Endodermal cell (in vitro differentiated cells): Measurements from ENCODE around the gene GRP. TPM values are rescaled to one million over a fixed set of nuclear protein-coding genes. Genes with fewer than 3 reads are reported as not detected.
A peak's percentile ranks its signal among the peaks of the same experiment; 100 is the strongest.

Experiments
- DNase-seq: peaks from one replicate; pipeline ENCODE4 v3.0.0-alpha.2; 2017
- H3K27ac ChIP-seq: 2 replicates; pipeline ENCODE4 v1.5.1; 2013; ENCODE audit warnings: mild to moderate bottlenecking, low read depth, low read length, moderate library complexity
- H3K27me3 ChIP-seq: 2 replicates; pipeline ENCODE4 v1.6.1; 2013; ENCODE audit warnings: mild to moderate bottlenecking, low read length, moderate library complexity; ENCODE audit not compliant: insufficient read depth, control insufficient read depth, poor library complexity, severe bottlenecking
- H3K36me3 ChIP-seq: 2 replicates; pipeline ENCODE4 v1.7.0; 2013; ENCODE audit warnings: mild to moderate bottlenecking, low read length, moderate library complexity; ENCODE audit not compliant: control insufficient read depth, insufficient read depth
- H3K4me1 ChIP-seq: one replicate; pipeline ENCODE4 v1.7.0; 2013; ENCODE audit warnings: low read length; ENCODE audit not compliant: control insufficient read depth, insufficient read depth
- H3K4me3 ChIP-seq: 2 replicates; pipeline ENCODE4 v1.5.1; 2013; ENCODE audit warnings: mild to moderate bottlenecking, low read length, moderate library complexity
- H3K9ac ChIP-seq: 2 replicates; pipeline ENCODE4 v1.6.1; 2013; ENCODE audit warnings: mild to moderate bottlenecking, low read length, moderate library complexity; ENCODE audit not compliant: poor library complexity, severe bottlenecking; ENCODE audit errors: extremely low read depth
- H3K9me3 ChIP-seq: 2 replicates; pipeline ENCODE4 v1.6.1; 2013; ENCODE audit warnings: mild to moderate bottlenecking, low read length, moderate library complexity; ENCODE audit not compliant: control insufficient read depth
- H3K27ac Mint-ChIP-seq: 2 replicates; pipeline ENCODE4 v1.8.0; 2020; ENCODE audit warnings: mixed read lengths
- H3K27me3 Mint-ChIP-seq: 2 replicates; pipeline ENCODE4 v1.8.0; 2021; ENCODE audit warnings: mild to moderate bottlenecking, mixed read lengths; ENCODE audit not compliant: insufficient read depth
- H3K36me3 Mint-ChIP-seq: 2 replicates; pipeline ENCODE4 v1.8.0; 2020; ENCODE audit warnings: low read depth, mixed read lengths
- H3K4me1 Mint-ChIP-seq: 2 replicates; pipeline ENCODE4 v1.8.0; 2020; ENCODE audit warnings: mixed read lengths
- H3K4me3 Mint-ChIP-seq: 2 replicates; pipeline ENCODE4 v1.8.0; 2020; ENCODE audit warnings: mild to moderate bottlenecking, moderate library complexity, mixed read lengths
- H3K9me3 Mint-ChIP-seq: 2 replicates; pipeline ENCODE4 v1.8.0; 2020; ENCODE audit warnings: mild to moderate bottlenecking, mixed read lengths
- CTCF ChIP-seq: fragments of 200-600 bp; sonication (generic); conservative IDR thresholded peaks from 2 replicates; pipeline ENCODE4 v1.5.0; 2021; ENCODE audit warnings: antibody characterized with exemption, mild to moderate bottlenecking
- WGBS, 2 experiments: methylation state at CpG; one replicate each; pipeline versions ENCODE4 v1.1.5 to v1.1.7; 2013; ENCODE audit warnings: missing lambda C conversion rate in 2 of 2, mixed read lengths in 1 of 2; ENCODE audit not compliant: insufficient coverage in 1 of 2, insufficient read length in 1 of 2; 5-methylcytosine and 5-hydroxymethylcytosine counted together
- total RNA-seq, 2 donors: library from RNA; stranded (reverse); fragmentation: NEBNext Ultra II Directional in 1 of 2; extraction: Animal tissue kit (Norgen Biotek cat#: 25700) in 1 of 2; gene quantifications; 2 replicates in 1 of 2; 3 replicates in 1 of 2; pipeline ENCODE4 v1.2.1, GENCODE V29; 2021

GRP gene
- total RNA-seq, 2 donors from 2014 or later, result 4.4 to 6.5 TPM

- Histone ChIP-seq H3K9ac (no peak overlapping the region), H3K4me3 (peak overlapping the region; percentile 79), H3K27me3 (peaks cover 100% of the 10 kb centered on the region), H3K27ac (no peak overlapping the region), H3K36me3 (no peaks in the 10 kb centered on the region), H3K9me3 (no peaks in the 10 kb centered on the region), H3K4me1 (no peaks in the 10 kb centered on the region)
- peaks cover 99% of the 10 kb centered on the region for H3K27me3 Mint-ChIP-seq
- peak; percentile 75 for DNase-seq
- H3K36me3 Mint-ChIP-seq, result no peaks in the 10 kb centered on the region
- no peak overlapping the region for H3K27ac Mint-ChIP-seq
- 0 to 1% methylated on average over 41 to 46 of the region's 46 CpGs for WGBS, 2 experiments
- peaks cover 14% of the 10 kb centered on the region for H3K4me1 Mint-ChIP-seq
- peak; percentile 14 for TF ChIP-seq CTCF
- H3K9me3 Mint-ChIP-seq, result no peaks in the 10 kb centered on the region
- H3K4me3 Mint-ChIP-seq, result peak overlapping the region; percentile 62
Measured at GRCh38 chr18:59220164-59220783, 316 bp downstream of the GRP start.

DNA sequence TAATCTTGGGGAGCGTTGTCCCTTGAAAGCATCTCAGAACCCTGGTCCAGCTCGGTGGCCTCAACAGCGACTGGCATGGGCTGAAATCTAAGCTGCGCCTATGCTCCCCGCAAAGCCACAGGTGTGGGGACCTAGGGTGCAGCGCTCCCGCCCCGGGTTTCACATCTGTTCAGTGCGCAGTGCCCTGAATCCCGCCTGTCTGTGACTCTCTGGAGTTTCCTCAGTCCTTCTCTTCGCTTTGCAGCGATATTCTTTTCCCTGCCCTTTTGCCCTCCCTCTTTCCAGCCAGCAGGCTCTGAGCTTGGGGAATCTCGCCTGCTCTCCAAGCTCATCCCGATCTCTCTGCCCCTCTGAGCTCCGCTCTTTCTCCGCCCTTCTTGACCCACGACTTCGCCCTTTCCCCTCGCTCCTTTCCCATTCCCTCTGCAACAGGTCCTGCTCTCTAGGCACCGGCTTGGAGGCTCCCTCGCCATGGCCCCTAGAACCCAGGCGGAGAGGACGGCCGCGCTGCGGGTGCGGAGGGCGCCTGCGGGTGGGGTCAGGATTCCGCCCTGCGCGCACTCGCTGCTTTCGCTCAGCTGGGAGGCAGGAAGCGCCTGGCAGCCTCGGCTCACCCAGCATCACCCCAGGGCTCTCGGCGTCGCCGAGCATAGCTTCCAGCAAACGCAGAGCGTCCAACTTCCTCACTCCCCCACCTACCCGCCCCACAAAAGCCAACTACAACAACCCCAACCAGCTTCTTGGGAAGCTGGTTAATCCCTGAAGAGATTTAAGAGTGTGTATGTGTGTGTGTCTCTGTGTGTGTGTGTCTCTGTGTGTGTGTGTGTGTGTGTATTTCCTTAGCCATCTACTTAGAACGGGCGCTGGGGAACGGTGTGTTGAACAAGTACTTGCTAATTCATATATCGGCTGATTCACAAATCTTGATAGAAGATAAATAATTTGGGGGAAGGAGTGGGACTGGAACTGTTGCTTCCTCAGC is 1.1 kb downstream of the GRP start:
- Histone ChIP-seq H3K9me3 (no peaks in the 10 kb centered on the region), H3K4me3 (peak overlapping the region; percentile 79), H3K4me1 (no peaks in the 10 kb centered on the region), H3K27me3 (peaks cover 100% of the 10 kb centered on the region), H3K36me3 (no peaks in the 10 kb centered on the region), H3K27ac (no peak overlapping the region), H3K9ac (no peak overlapping the region)
- H3K4me3 Mint-ChIP-seq, result peak overlapping the region; percentile 62
- no peak overlapping the region for H3K27ac Mint-ChIP-seq
- peak; percentile 75 for DNase-seq
- 1 to 4% methylated on average over 13 to 47 of the region's 47 CpGs for WGBS, 2 experiments
- H3K9me3 Mint-ChIP-seq, result no peaks in the 10 kb centered on the region
- H3K4me1 Mint-ChIP-seq, result peaks cover 14% of the 10 kb centered on the region
- no peak for TF ChIP-seq CTCF
- H3K27me3 Mint-ChIP-seq, result peaks cover 99% of the 10 kb centered on the region
- no peaks in the 10 kb centered on the region for H3K36me3 Mint-ChIP-seq

- no peak overlapping the region for H3K4me3 Mint-ChIP-seq
- WGBS, 2 experiments, result 79% methylated on average over 2 of the region's 2 CpGs; no CpG with 5 or more reads in 1 of the 2 experiments
- peaks cover 99% of the 10 kb centered on the region for H3K27me3 Mint-ChIP-seq
Measured at GRCh38 chr18:59222341-59222740, 2.4 kb downstream of the GRP start.

More at GRCh38 chr18:59222341-59222740, 2.4 kb downstream of the GRP start:
- H3K9ac ChIP-seq, result no peak overlapping the region
- peaks cover 98% of the 10 kb centered on the region for H3K27me3 ChIP-seq
- no peak overlapping the region for H3K4me3 ChIP-seq
- no peak for TF ChIP-seq CTCF
- no peaks in the 10 kb centered on the region for H3K9me3 ChIP-seq
- H3K9me3 Mint-ChIP-seq, result no peaks in the 10 kb centered on the region
- no peak overlapping the region for H3K27ac ChIP-seq
- peaks cover 14% of the 10 kb centered on the region for H3K4me1 Mint-ChIP-seq
- no peaks in the 10 kb centered on the region for H3K36me3 Mint-ChIP-seq
- no peaks in the 10 kb centered on the region for H3K36me3 ChIP-seq
- no peaks in the 10 kb centered on the region for H3K4me1 ChIP-seq
- DNase-seq, result no peak
- H3K27ac Mint-ChIP-seq, result no peak overlapping the region
